HG02763 (cell line): ENCODE measurements around the gene CYS1.
"Not testable (repeated sequence)": the region's sequence is repeated elsewhere in the genome, so short reads cannot be mapped to it uniquely, and the experiment has no call there.

Source experiments
- ATAC-seq: cut with Tn5 transposase; IDR thresholded peaks from one replicate; pipeline ENCODE4 v1.9.1; 2021; ENCODE audit warnings: mild to moderate bottlenecking, moderate library complexity; ENCODE audit not compliant: unreplicated experiment

Gene CYS1, protein sequence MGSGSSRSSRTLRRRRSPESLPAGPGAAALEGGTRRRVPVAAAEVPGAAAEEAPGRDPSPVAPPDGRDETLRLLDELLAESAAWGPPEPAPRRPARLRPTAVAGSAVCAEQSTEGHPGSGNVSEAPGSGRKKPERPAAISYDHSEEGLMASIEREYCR

GRCh38 chr2:10079870-10080535, at the start of gene CYS1:
Gene CYS1 (minus strand): TSS chr2:10080411. CDS start chr2:10080223, 188 bp downstream.
- ATAC-seq = peak; percentile 34

DNA sequence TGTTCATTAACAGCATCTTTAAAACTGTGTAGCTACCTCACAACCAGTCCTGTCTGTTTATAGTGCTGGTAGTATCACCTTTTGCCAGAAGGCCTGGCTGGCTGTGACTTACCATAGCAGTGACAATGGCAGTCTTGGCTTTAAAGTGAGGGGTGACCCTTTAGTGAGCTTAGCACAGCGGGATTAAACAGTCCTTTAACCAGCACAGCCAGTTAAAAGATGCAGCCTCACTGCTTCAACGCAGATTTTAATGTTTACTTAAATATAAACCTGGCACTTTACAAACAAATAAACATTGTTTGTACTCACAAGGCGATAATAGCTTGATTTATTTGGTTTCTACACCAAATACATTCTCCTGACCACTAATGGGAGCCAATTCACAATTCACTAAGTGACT, 49.3 kb upstream of the CYS1 start:
- no peak for ATAC-seq

- no peak for ATAC-seq
Measured at GRCh38 chr2:10128420-10128819, 48.2 kb upstream of the CYS1 start.

DNA sequence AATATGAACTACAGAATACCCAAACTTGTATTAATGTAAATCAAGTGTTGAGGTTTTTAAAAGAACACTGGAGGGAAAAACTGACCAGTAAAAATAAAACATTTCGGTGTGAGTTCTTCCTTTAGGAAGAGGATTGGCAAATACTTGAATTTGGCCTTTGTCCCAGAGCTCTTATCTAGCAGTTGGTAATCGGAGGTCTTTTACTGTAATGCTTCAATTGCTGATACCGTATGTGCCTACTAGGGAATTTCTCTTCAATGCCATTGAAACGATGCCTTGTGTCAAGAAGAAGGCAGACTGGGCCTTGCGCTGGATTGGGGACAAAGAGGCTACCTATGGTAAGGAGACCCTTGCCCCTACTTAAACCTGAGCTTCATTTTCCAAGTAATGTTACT, 46.4 kb upstream of the CYS1 start:
- no peak for ATAC-seq

DNA sequence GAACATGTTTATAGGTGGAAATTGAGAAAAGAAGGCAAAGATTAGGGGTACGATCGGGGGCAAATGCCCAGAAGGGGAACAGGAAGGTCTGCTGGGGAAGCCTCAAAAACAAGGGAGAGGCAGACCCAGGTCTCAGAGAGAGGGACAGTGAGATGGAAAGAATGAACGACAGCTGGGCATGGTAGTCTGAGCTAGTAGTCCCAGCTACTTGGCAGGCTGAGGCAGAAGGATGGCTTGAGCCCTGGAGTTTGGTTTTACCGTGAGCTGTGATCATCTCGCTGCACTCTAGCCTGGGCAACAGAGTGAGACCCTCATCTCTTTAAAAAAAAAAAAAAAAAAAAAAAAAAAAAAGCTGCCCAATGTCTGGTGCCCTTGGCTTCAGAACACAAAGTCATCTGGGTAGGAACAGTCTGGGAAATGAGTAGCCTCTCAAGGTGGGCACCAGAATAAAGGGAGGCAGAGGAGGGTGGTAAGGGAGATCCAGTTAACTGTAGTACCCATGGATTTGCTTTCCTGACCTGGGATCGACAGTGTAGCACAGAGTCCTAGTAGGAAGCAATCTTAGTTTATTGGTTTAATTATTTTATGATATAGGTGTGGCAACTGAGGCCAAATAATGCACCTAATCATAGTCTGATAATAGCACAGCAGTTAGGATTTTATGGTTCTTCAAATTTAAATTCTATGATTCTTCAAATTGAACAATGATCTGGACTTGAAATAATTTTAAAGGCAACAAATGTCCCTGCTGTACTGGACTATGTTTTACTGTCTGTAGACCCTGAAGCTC, 45.8 kb upstream of the CYS1 start:
- no peak for ATAC-seq

DNA sequence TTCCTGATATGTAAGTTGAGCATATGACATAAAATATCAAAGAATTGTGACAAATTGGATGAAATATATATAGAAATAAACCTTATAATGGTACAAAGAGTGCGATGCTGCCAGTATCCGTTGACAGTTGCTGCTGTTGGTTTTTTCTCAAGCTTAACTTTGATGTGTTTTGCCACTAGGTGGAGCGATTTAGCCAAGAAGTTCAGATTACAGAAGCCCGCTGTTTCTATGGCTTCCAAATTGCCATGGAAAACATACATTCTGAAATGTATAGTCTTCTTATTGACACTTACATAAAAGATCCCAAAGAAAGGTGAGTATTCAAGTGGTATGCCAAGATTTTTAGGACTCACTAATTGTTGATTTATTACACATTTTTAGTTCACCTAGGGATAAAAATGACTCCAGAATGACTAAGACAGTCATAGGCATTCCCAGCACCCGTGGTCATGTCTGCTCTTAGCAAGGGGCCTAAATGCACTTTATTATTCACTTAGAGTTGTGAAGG, 44.4 kb upstream of the CYS1 start:
- no peak for ATAC-seq

DNA sequence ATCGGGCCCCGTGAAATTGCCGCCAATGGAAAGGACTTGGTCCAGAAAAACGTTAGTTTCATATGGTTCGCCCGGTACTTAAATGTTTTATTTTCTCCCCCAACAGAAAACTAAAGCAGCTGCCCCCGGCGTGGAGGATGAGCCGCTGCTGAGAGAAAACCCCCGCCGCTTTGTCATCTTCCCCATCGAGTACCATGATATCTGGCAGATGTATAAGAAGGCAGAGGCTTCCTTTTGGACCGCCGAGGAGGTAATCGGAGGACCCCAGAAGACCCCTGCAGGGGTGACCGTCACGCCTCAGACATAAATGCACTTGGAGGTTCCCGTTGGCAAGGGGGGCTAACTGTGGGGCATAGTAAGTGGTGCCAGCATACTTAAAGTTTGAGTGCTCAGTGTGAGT, 43.1 kb upstream of the CYS1 start:
- ATAC-seq = no peak

DNA sequence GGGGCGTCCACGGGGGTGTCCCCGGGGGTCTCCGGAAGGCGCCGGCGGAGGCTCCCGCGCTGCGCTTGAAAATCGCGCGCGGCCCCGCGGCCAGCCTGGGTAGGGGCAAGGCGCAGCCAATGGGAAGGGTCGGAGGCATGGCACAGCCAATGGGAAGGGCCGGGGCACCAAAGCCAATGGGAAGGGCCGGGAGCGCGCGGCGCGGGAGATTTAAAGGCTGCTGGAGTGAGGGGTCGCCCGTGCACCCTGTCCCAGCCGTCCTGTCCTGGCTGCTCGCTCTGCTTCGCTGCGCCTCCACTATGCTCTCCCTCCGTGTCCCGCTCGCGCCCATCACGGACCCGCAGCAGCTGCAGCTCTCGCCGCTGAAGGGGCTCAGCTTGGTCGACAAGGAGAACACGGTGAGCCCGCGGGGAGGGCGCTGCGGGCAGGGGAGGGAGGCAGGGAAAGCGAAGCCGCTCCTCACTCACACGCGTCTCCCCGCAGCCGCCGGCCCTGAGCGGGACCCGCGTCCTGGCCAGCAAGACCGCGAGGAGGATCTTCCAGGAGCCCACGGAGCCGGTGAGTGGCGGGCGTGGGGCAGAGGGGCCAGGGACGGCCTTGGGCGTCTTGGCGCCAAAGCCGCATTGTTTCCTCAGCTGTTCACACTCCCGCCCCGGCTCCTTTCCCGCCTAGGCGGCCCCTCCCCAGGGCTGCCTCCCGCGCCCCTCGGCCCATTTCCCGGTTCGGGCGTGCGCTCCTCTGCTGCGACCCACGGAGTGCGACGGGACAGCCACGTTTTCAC, 42.5 kb upstream of the CYS1 start, which contains the start of gene RRM2:
Gene RRM2, plus strand, starts transcription at position 240 of the 781 bp plus-strand sequence. Its CDS starts 60 bp downstream, at position 300.
- peak; percentile 68 for ATAC-seq

GRCh38 chr2:10120877-10121574, 40.8 kb upstream of the CYS1 start:
- ATAC-seq = no peak

GRCh38 chr2:10120158-10120876, 40.1 kb upstream of the CYS1 start:
- peak; percentile 51 for ATAC-seq

- no peak for ATAC-seq
Measured at GRCh38 chr2:10119601-10120157, 39.5 kb upstream of the CYS1 start.

- no peak for ATAC-seq
Measured at GRCh38 chr2:10119027-10119325, 38.8 kb upstream of the CYS1 start.

GRCh38 chr2:10109311-10109710, 29.1 kb upstream of the CYS1 start:
- ATAC-seq = no peak

- not testable (repeated sequence) for ATAC-seq
Measured at GRCh38 chr2:10104906-10105305, 24.7 kb upstream of the CYS1 start.

GRCh38 chr2:10103179-10103578, 23.0 kb upstream of the CYS1 start:
- ATAC-seq = no peak

- no peak for ATAC-seq
Measured at GRCh38 chr2:10101491-10101890, 21.3 kb upstream of the CYS1 start.

- ATAC-seq = peak; percentile 78
Measured at GRCh38 chr2:10097352-10098148, 17.3 kb upstream of the CYS1 start.

GRCh38 chr2:10096641-10097040, 16.4 kb upstream of the CYS1 start:
- no peak for ATAC-seq

DNA sequence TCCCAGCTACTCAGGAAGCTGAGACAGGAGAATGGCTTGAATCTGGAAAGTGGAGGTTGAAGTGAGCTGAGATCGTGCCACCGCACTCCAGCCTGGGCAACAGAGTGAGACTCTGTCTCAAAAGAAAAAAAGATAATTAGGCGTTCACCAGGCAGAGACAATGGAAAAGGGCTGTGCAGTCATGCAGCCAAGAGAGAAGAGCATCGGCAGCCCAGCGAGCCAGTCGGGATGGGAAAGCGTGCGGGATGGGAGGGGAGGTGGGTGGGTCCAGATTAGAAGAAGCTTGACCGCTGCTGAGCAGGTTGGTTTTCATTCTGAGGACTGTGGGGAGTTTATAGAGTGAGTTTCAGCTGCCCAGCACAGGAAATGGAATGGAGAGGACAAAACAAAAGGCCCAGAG, 15.0 kb upstream of the CYS1 start:
- ATAC-seq = no peak
